ENCODE measurements around the gene WDR75. TPM values are rescaled to one million over a fixed set of nuclear protein-coding genes. Genes with fewer than 3 reads are reported as not detected.

Gene WDR75
- total RNA-seq, 1 donor from 2014 or later = 24.7 TPM

DNA sequence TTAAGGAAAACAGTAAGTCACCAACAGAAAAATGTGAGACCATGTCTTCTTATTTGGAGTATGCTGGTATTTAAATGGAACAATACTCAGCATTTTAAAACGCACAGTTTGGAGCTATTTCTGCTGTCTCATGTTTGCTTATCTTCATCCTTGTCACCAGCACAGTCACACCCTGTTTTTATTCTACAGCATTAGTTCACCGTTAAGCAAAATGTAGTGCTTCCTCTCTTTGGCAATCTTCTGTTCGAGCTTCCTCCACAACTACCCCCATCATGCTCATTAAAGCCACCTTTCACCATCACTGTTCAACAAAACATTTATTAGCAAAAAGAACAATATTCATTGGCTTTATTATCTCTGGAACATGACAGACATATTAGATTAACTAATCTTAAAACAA, 75.3 kb downstream of the WDR75 start:
- H3K27ac Mint-ChIP-seq (ENCODE audit: unreplicated experiment) = no peak overlapping the region
- TF ChIP-seq, protein P1, sequence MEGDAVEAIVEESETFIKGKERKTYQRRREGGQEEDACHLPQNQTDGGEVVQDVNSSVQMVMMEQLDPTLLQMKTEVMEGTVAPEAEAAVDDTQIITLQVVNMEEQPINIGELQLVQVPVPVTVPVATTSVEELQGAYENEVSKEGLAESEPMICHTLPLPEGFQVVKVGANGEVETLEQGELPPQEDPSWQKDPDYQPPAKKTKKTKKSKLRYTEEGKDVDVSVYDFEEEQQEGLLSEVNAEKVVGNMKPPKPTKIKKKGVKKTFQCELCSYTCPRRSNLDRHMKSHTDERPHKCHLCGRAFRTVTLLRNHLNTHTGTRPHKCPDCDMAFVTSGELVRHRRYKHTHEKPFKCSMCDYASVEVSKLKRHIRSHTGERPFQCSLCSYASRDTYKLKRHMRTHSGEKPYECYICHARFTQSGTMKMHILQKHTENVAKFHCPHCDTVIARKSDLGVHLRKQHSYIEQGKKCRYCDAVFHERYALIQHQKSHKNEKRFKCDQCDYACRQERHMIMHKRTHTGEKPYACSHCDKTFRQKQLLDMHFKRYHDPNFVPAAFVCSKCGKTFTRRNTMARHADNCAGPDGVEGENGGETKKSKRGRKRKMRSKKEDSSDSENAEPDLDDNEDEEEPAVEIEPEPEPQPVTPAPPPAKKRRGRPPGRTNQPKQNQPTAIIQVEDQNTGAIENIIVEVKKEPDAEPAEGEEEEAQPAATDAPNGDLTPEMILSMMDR (IDR thresholded peaks at IDR 0.05) = no peak
- H3K4me3 Mint-ChIP-seq (ENCODE audit: unreplicated experiment) = no peak overlapping the region
- peaks cover 2% of the 10 kb centered on the region for H3K36me3 Mint-ChIP-seq (ENCODE audit: low read depth)
- peaks cover 15% of the 10 kb centered on the region for H3K9me3 Mint-ChIP-seq (ENCODE audit: low read depth)
- no peak for DNase-seq (ENCODE audit: low spot score)
- H3K27me3 Mint-ChIP-seq (ENCODE audit: low read depth) = no peaks in the 10 kb centered on the region
- H3K4me1 Mint-ChIP-seq (ENCODE audit: low read depth) = peaks cover 16% of the 10 kb centered on the region

DNA sequence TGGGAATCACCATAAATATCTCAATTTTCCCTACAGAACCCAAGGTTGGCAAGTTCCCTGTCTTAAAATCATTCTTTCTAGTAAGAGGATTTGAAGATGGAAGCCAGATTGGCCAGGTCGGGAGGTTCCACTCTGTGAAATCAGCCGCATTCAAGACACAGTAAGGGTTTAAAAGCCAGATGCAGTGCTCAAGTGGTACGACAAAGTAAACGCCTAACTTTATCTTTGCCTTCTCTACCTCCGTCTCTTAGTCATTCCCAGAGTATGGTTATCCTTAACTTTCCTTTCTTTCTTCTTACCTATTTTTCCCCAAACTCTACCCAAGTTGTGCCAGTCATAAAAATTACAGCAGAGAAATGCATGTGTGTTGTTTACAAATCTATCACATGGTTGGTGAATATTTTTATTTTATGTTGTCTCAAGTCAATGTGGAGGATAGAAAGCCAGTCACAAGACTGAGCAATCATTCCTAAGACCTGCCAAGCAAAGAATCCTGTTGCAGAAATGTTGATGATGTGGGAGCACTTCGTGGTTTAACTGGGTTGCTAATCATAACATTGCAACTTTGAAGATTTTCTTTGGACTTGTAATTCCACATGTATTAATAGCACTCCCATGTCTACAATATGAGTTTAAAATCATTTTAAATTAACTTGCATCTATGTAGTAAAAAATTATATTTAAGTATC, 76.7 kb downstream of the WDR75 start:
- peaks cover 15% of the 10 kb centered on the region for H3K9me3 Mint-ChIP-seq (ENCODE audit: low read depth)
- H3K36me3 Mint-ChIP-seq (ENCODE audit: low read depth) = peaks cover 2% of the 10 kb centered on the region
- DNase-seq (ENCODE audit: low spot score) = no peak
- H3K4me1 Mint-ChIP-seq (ENCODE audit: low read depth) = peaks cover 30% of the 10 kb centered on the region
- peak overlapping the region; percentile 30 for H3K27ac Mint-ChIP-seq (ENCODE audit: unreplicated experiment)
- H3K27me3 Mint-ChIP-seq (ENCODE audit: low read depth) = no peaks in the 10 kb centered on the region
- no peak overlapping the region for H3K4me3 Mint-ChIP-seq (ENCODE audit: unreplicated experiment)
- TF ChIP-seq, protein P1 (IDR thresholded peaks at IDR 0.05) = no peak

DNA sequence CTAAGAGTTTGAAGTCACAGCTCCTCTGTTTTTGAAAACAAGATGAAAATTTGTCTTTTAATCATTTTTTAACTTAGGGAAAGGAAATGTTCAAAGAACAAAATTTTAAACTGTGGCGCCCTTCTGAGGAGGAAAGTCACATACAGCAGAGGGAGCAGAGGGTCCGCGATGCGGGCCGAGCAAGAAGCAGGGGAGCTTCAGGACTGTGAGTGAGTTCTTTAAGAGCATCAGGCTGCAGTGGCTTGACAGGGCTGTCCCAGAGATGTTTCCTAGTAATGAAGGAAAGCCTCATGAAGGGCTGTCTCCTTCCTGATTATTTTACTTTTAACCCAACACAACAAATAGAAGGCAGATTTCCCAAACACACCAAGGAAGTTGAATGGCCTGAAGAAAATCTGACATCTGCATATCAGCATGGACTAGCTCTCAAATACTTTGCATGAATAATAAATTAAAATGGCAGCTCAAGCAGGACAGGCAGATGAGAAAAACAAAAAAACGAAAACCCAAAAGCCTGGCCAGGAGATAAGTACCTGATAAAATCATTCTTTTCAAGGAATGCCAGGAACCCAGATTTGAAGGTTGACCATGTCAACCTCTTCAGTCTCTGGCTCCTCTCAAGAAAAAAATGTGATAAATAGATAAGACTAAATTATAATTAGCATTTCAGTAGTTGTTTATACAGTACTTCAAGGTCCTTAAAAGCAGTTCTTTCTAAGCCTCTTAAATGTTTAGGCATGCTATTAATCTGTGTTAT, 78.5 kb downstream of the WDR75 start:
- Mint-ChIP-seq H3K4me3 (ENCODE audit: unreplicated experiment) (no peak overlapping the region), H3K36me3 (ENCODE audit: low read depth) (peaks cover 2% of the 10 kb centered on the region), H3K27ac (ENCODE audit: unreplicated experiment) (no peak overlapping the region), H3K27me3 (ENCODE audit: low read depth) (no peaks in the 10 kb centered on the region), H3K9me3 (ENCODE audit: low read depth) (peaks cover 15% of the 10 kb centered on the region), H3K4me1 (ENCODE audit: low read depth) (peaks cover 30% of the 10 kb centered on the region)
- TF ChIP-seq, protein P1 (IDR thresholded peaks at IDR 0.05) = no peak
- no peak for DNase-seq (ENCODE audit: low spot score)

DNA sequence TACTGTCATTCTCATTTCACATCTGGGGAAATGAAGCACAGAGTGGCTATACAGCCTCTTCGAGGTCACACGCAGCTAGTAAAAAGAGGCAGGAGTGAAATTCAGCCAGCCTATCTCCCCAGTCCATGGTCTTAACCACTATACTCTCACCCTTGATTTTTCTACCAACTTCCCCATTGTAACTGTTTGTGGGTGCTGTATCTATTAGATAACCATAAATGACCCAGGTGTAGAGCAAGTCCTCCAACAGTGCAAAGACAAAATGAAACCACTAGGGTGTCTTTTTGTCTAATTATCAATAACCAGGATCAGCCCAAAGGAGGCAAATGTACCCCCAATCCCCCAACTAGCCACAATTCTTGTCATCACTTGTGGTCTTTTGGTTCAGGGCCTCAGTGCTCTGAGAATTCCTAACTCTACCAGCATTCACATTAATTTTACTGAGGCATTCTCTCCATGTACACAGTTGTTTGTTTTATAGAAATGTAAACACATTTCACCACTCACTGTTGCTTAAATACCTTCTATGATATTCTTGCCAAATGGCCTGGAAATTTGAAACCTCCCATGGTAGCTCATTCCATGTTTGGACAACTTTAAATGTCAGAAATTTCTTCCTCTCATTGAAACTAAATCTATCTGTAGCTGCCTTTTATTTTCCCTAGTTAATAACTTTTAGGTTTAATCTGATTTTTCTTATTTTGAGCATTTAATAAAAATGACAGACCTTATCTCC, 80.6 kb downstream of the WDR75 start:
- Mint-ChIP-seq H3K4me1 (ENCODE audit: low read depth) (peaks cover 29% of the 10 kb centered on the region), H3K9me3 (ENCODE audit: low read depth) (peaks cover 10% of the 10 kb centered on the region), H3K27ac (ENCODE audit: unreplicated experiment) (peak overlapping the region; percentile 34), H3K4me3 (ENCODE audit: unreplicated experiment) (no peak overlapping the region), H3K27me3 (ENCODE audit: low read depth) (no peaks in the 10 kb centered on the region), H3K36me3 (ENCODE audit: low read depth) (peaks cover 2% of the 10 kb centered on the region)
- DNase-seq (ENCODE audit: low spot score) = no peak
- TF ChIP-seq, protein P1 (IDR thresholded peaks at IDR 0.05) = no peak

Data from chondrocyte (in vitro differentiated cells).